ENCODE results near the gene MDM1.

Gene MDM1

DNA sequence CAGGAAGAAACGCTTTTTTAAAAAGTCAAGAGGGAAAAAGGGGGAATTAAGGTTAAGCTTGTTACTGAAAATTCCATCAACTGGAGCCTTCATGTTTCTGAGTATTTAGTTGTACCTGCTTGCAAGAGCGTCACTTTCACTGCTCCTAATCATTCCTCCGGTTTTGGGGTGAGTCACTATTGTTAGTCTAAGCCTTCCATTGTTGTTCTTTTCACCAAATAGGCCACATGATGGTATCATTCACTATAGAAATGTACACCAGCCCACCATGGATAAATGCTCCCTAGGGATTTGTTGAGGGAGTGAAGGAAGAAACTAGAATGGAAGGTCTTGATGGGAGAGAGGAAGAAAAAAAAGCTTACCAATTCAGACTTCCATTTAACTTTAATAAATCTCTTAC lies 81.7 kb downstream of the MDM1 start:
- peaks cover 10% of the 10 kb centered on the region; the same call in 1 of the 2 replicates for H3K9me3 ChIP-seq (ENCODE audit: control insufficient read depth, insufficient read depth, low read depth, low read length)
- H3K36me3 ChIP-seq (ENCODE audit: control insufficient read depth, insufficient read depth, low read length) = no peaks in the 10 kb centered on the region
- no peaks in the 10 kb centered on the region for H3K27me3 ChIP-seq (ENCODE audit: control insufficient read depth, insufficient read depth, low read length)
- H3K27ac ChIP-seq (ENCODE audit: low read depth, low read length) = no peak overlapping the region
- no peaks in the 10 kb centered on the region for H3K4me1 ChIP-seq (ENCODE audit: control insufficient read depth, insufficient read depth, low read length)
- H3K9ac ChIP-seq (ENCODE audit: low read length) = no peak overlapping the region
- no peak overlapping the region for H3K4me3 ChIP-seq (ENCODE audit: low read depth, low read length)

DNA sequence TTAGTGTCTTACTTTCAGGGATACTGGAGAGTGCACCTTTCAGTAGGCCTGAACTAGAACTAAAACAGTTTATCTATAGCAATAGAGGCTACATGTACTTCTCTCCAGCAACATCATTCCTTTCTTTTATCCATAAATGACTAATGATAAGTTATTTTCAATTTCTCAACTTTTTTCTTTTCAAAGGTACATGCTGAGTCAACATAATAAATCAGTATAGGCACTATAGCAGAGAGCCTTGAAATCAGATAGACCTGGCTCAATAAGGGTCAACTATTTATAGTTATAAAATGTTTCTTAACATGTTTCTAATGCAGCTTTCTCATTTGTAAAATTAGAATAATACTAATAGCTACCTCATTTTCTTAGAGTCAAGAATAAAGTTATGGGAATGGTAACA lies 84.4 kb downstream of the MDM1 start:
- Histone ChIP-seq H3K36me3 (ENCODE audit: control insufficient read depth, insufficient read depth, low read length) (no peaks in the 10 kb centered on the region), H3K27me3 (ENCODE audit: control insufficient read depth, insufficient read depth, low read length) (no peaks in the 10 kb centered on the region), H3K9ac (ENCODE audit: low read length) (no peak overlapping the region), H3K4me3 (ENCODE audit: low read depth, low read length) (no peak overlapping the region), H3K4me1 (ENCODE audit: control insufficient read depth, insufficient read depth, low read length) (no peaks in the 10 kb centered on the region), H3K27ac (ENCODE audit: low read depth, low read length) (no peak overlapping the region), H3K9me3 (ENCODE audit: control insufficient read depth, insufficient read depth, low read depth, low read length) (peaks cover 10% of the 10 kb centered on the region; the same call in 1 of the 2 replicates)

DNA sequence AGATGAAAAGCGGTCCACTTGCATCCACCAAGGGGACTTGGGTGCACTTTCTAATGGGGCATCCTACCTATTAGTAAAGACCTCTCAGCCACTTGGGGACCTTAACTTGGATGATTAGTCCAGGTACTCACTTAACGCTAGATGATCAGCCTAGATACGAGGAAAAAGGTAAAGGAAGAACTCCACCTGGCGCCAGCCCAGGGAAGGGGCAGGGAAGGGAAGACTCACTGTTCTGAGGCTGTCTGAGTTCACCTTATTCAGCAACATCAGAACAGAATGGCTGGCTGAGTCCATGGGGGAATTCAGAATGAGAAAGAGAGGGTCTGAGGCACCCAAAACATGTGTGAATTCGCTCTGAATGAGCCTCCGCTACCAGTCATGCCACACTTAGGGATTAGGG lies 85.8 kb downstream of the MDM1 start:
- no peaks in the 10 kb centered on the region for H3K27me3 ChIP-seq (ENCODE audit: control insufficient read depth, insufficient read depth, low read length)
- H3K36me3 ChIP-seq (ENCODE audit: control insufficient read depth, insufficient read depth, low read length) = no peaks in the 10 kb centered on the region
- no peak overlapping the region for H3K9ac ChIP-seq (ENCODE audit: low read length)
- H3K9me3 ChIP-seq (ENCODE audit: control insufficient read depth, insufficient read depth, low read depth, low read length) = peaks cover 10% of the 10 kb centered on the region; the same call in 1 of the 2 replicates
- no peak overlapping the region for H3K27ac ChIP-seq (ENCODE audit: low read depth, low read length)
- no peaks in the 10 kb centered on the region for H3K4me1 ChIP-seq (ENCODE audit: control insufficient read depth, insufficient read depth, low read length)
- H3K4me3 ChIP-seq (ENCODE audit: low read depth, low read length) = no peak overlapping the region

DNA sequence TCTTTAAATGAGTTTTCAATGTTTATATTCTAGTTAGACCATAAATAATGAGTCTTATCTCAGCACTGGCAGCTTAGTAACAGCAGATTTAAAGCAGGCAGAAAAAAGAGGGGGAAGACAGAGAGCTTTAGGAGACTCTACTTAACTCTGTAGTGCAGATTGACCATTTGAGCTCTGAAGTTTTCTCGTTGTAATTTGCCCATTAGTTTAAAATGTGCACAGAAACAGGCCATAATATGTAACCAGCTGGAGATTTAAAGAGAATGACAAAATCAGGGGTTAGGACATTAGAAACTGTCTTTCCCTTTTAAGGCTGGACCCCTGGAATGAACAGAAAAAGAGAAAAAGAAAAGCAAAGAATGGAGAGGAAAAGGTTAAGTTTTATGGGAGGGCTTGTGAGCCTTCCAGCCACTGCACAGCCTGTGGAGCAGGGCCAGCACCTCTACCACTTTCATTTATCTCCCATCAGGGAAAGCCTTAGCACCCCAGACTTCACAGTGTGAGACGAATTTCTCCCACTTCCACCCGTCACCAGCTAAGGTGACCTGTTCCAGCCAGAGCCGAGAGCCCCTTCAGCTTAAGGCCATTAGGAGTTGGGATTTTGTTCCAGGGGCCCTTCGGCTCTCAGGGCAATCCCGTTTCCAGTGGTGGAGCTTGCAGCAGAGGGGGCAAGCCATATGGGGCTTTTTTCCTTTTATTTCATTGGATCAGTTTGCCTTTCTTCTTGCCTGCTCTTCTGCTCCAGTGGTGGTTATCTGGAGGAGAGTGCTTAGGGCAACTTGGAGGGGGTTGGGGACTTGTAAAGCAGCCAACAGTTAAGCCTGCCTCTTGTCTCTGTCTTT lies 86.8 kb downstream of the MDM1 start:
- peaks cover 10% of the 10 kb centered on the region; the same call in 1 of the 2 replicates for H3K9me3 ChIP-seq (ENCODE audit: control insufficient read depth, insufficient read depth, low read depth, low read length)
- no peaks in the 10 kb centered on the region for H3K36me3 ChIP-seq (ENCODE audit: control insufficient read depth, insufficient read depth, low read length)
- H3K9ac ChIP-seq (ENCODE audit: low read length) = no peak overlapping the region
- H3K4me1 ChIP-seq (ENCODE audit: control insufficient read depth, insufficient read depth, low read length) = no peaks in the 10 kb centered on the region
- no peaks in the 10 kb centered on the region for H3K27me3 ChIP-seq (ENCODE audit: control insufficient read depth, insufficient read depth, low read length)
- no peak overlapping the region for H3K27ac ChIP-seq (ENCODE audit: low read depth, low read length)
- no peak overlapping the region for H3K4me3 ChIP-seq (ENCODE audit: low read depth, low read length)
